Omental fat pad (tissue), 4 donors: ENCODE results near the gene SOX30. TPM values are rescaled to one million over a fixed set of nuclear protein-coding genes. Genes with fewer than 3 reads are reported as not detected.
"Not testable (repeated sequence)": the region's sequence is repeated elsewhere in the genome, so short reads cannot be mapped to it uniquely, and the experiment has no call there.

Experiments
- ATAC-seq: fragments of 150-250 bp; one replicate; pipeline ENCODE4 v1.9.1; 2016; ENCODE audit warnings: mild to moderate bottlenecking, moderate library complexity; ENCODE audit not compliant: low FRiP score
- DNase-seq: peaks from one replicate; pipeline ENCODE4 v3.0.0-alpha.2; 2019; ENCODE audit warnings: low spot score
- total RNA-seq, 4 donors: library from RNA; depleted of rRNA; stranded (reverse); fragments of >200 nt; gene quantifications; one replicate each; pipeline ENCODE4 v1.1.0, GENCODE V29; 2016
- TF ChIP-seq, protein P1 (sequence below), 3 donors: fragments of 450-650 bp; IDR thresholded peaks; one replicate each; pipeline ENCODE4 v1.5.1; 2016 to 2017; ENCODE audit warnings: antibody characterized with exemption in 3 of 3, mild to moderate bottlenecking in 3 of 3, moderate library complexity in 2 of 3

Gene SOX30
- under 1 TPM in 1 of 4 donors, not detected in 3; 0.12 TPM for total RNA-seq

DNA sequence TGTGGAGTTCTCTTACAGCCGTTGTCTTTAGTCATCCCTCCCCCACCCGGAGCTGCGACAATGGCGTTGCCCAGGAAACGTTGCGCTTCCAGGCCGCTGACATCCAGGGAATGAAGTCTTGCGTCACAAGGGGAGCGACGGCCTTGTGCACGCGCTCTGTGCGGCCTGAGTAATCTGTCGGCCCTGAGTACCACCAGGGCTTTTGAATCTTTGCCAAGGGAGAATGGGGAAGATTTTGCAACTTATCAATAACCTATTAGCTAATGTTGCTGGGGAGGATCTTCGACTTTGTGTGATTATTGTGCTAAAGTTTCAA, at the start of gene SOX30:
Gene SOX30 (minus strand): TSS at position 62 of the 316 bp plus-strand sequence. CDS start 360 bp downstream, outside the sequence.
- TF ChIP-seq, protein P1, sequence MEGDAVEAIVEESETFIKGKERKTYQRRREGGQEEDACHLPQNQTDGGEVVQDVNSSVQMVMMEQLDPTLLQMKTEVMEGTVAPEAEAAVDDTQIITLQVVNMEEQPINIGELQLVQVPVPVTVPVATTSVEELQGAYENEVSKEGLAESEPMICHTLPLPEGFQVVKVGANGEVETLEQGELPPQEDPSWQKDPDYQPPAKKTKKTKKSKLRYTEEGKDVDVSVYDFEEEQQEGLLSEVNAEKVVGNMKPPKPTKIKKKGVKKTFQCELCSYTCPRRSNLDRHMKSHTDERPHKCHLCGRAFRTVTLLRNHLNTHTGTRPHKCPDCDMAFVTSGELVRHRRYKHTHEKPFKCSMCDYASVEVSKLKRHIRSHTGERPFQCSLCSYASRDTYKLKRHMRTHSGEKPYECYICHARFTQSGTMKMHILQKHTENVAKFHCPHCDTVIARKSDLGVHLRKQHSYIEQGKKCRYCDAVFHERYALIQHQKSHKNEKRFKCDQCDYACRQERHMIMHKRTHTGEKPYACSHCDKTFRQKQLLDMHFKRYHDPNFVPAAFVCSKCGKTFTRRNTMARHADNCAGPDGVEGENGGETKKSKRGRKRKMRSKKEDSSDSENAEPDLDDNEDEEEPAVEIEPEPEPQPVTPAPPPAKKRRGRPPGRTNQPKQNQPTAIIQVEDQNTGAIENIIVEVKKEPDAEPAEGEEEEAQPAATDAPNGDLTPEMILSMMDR (IDR thresholded peaks at IDR 0.05): no peak
- ATAC-seq (no peak), DNase-seq (no peak)

DNA sequence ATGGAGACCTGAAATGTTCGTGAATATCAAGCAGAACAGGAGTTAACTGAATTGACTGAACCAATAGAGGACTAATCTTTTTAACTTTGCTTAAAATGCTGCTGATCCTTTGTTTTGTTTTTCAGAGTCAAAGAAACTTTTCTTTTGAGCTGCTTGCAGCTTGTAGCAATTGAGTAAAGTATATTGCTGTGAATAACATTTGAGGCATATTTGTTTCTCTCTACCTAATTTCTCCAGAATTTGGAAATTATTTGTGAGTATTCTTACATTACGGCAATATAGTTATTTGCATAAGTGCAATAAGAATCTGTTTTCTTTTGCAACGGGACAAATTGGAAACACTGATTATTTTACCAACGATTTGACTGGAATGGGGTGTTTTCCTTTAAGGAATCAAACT, 46.4 kb upstream of the SOX30 start:
- not testable (repeated sequence) for ATAC-seq, DNase-seq

DNA sequence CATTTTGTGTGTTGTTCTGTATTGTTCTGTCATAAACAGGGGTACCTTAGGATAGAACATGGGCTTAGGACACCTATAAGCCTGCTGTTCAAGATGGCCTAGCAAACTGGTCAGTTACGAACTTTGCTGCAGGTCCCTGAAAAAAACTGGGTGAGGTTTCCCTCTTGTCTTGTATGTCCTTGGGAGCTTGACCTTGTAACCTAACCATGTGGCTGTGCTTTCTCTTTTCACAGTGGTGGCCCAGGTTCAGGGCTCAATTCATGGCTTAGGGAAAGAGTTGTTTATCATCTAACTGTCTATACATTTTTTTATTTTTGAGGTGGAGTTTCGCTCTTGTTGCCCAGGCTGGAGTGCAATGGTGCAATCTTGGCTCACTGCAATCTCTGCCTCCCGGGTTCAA, 43.9 kb upstream of the SOX30 start:
- ATAC-seq, DNase-seq: not testable (repeated sequence)

DNA sequence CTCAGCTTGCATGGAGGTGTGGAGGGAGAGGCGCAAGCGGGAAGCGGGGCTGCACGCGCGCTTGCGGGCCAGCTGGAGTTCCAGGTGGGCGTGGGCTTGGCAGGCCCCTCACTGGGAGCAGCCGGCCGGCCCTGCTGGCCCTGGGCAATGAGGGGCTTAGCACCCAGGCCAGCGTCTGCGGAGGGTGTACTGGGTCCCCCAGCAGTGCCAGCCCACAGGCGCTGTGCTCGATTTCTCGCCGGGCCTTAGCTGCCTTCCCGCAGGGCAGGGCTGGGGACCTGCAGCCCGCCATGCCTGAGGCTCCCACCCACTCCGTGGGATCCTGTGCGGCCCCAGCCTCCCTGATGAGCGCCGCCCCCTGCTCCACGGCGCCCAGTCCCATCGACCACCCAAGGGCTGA, 41.6 kb upstream of the SOX30 start:
- not testable (repeated sequence) for DNase-seq

DNA sequence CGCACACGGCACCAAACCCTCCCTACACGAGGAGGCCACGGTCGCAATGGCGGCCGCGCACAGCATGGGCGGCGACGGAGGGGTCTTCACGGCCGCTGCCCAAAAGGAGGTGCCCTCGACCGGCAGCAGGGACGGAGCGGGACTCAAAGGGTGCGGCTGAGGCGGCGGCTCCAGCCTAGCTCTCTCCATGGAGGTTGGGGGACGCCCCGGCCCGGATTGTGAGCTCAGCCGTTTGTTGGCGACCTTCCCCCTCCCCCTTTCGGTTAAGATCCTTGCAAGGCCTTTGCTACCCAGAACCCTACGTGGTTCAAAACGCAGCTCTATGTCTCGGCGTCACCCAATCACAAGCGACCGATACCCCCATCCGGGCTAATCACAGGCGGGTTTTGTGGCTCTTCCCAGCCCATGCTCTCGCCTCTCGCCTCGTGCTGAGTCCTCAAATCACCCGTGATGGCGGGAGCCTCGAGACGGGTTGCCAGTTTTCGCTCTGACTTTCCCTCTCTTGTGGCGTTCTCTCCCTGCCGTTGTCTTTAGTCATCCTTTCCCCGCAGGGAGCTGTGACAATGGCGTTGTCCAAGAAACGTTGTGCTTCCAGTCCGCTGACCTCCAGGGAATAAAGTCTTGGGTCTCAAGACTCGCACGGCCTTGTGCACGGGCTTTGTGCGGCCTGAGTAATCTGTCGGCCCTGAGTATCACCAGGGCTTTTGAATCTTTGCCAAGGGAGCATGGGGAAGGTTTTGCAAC, 38.6 kb upstream of the SOX30 start:
- TF ChIP-seq, protein P1 (IDR thresholded peaks at IDR 0.05): no peak
- no peak for ATAC-seq
- no peak for DNase-seq

More for the DNA sequence above, 41.6 kb upstream of the SOX30 start:
- not testable (repeated sequence) for ATAC-seq

DNA sequence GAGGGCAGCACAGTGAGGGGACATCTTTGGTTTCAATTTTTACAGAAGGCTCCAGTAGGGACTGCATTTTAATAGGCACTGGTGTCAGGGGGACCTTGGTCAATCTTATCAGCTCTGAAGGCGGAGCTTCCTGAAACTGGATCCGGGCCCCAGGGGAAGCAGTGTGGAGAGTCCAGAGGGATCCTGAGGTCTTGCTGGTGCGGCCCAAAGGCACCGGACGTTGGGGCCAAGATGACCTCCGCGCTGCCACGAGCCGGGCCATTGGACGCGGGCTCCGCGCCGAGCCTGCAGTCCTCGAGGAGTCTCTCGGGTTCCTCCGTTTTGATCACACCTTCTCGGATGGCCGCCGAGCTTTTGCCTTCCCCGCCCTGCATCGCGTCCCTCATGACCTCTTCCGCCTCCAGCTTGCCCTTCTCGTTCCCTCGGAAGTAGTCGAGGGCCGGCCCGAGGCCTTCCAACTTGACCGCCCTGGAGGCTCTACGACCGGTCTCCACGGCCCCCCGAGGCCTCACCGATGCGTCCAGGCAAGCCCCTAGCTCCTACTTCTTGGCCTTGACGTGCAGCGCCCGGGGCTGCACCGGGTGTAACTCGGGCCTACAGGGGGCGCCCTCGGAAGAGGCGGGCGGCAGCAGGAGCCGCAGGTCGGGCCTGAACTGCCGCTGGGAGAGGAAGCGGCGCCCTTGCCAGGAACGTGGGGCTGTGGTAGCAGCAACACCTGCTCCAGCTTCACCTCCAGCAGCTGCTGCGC, 37.9 kb upstream of the SOX30 start:
- ATAC-seq (no peak), DNase-seq (no peak)
- TF ChIP-seq, protein P1 (IDR thresholded peaks at IDR 0.05): no peak

DNA sequence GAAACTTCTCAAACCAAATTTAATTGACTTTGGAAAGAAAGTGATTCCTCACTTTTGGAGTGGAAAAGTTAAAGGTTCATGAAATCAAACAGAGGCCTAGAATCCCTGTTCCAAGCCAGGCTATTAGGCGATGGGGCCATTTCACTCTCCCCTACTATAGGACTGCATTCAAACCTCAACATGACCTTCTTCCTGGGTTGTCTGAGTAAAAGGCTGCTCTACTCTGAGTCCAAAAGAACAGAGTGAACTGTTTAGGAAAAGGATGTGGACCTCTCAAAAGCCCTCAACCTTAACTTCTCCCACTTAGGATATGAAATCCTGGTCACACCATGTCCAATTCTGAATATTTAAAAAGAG, 34.9 kb upstream of the SOX30 start:
- no peak for ATAC-seq

DNA sequence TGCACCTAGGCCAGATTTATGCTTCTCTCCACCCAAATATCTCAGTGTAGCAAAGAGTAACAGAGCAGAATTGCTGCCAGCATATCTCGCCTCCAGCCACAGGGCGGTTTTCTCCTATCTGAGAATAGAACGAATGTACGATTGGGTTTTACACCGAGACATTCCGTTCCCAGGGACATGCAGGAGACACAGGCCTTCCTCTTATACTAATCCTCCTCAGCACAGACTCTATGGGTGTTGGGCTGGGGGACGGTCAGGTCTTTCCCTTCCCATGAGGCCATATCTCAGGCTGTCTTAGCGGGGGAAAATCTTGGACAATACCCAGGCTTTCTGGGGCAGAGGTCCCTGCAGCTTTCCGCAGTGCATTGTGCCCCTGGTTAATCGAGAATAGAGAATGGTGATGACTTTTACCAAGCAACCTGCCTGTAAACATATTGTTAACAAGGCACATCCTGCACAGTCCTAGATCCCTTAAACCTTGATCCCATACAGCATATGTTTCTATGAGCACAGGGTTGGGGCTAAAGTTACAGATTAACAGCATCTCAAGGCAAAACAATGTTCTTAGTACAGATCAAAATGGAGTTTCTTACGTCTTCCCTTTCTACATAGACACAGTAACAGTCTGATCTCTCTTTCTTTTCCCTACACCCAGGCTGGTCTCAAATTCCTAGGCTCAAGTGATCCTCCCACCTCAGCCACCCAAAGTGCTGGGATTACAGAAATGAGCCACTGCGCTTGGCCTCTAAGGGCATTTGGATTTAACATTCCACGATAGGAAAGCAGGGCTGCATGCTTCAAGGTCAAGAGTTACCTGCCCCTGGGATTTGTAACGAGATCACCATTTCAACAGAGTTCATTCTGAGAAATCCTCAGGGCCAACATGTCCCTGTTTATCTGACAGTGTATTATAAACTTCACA, 34.3 kb upstream of the SOX30 start:
- DNase-seq, ATAC-seq: not testable (repeated sequence)

More for the DNA sequence above, 34.9 kb upstream of the SOX30 start:
- TF ChIP-seq, protein P1 (IDR thresholded peaks at IDR 0.05): no peak
- no peak for DNase-seq
